COLO668 (cell line): ENCODE measurements around the gene FAM118A.
A peak's percentile ranks its signal among the peaks of the same experiment; 100 is the strongest.
"Not testable (repeated sequence)": the region's sequence is repeated elsewhere in the genome, so short reads cannot be mapped to it uniquely, and the experiment has no call there.

Experiments
- DNase-seq: peaks from one replicate; lab custom pipeline; 2025; ENCODE audit not compliant: unreplicated experiment; lab: John Stamatoyannopoulos, UW

The FAM118A gene

DNA sequence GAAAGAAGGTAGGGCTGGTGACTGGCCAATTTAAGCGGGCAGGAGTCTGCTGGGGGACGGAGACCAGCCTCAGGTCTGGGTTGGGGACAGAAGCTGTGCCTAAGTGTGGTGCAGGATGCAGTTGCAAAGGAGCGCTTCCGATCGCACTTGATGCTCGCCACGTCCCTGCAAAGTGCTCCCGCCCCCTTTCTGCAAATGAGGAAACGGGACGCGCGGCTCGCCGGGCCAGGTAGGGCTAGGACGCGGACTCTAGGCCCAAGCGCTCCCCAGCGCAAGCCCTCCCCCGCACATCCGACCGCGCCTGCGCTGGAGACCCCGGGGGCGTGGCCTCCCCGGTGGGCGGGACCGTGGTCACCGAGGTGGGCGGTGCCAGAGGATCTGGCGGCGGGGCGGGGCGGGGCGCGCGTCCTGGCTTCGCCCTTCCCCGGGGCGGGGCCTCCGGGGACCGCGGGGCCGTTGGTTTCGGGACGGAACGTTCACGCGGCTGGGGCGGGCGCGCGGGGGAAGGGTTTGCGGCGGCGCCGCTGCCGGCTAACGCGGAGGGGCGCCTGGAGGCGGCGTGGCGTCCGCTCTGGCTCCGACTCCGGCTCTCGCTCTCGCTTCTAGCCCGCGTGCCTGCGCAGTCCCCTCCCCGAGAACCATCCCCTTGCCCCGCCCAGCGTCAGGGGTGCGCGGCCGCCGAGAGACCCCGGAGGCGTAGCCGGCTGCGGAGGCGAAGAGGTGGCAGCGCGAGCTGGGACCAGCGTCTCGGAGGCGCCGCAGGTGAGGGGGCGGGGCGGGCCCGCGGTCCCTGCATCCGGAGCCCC, at the start of gene FAM118A:
TSS of gene FAM118A (plus strand) at position 513 of the 806 bp plus-strand sequence. CDS start 12,446 bp downstream, outside the sequence.
- peak; percentile 95 for DNase-seq

DNA sequence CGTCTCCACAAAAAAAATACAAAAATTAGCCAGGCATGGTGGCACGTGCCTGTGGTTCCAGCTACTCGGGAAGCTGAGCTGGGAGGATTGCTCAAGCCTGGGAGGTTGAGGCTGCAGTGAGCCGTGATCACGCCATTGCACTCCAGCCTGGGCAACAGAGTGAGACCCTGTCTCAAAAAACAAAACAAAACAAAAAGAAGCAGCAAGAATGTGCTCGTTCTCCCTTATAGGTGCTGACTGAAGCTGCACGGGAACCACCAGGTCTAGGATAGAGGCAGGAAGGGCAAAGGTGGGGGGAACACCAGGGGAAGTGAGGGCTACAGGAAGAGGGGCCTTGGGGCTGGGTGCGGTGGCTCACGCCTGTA, 49.4 kb upstream of the FAM118A start:
- DNase-seq = not testable (repeated sequence)

- peak; percentile 89 for DNase-seq
These were observed 48.2 kb upstream of the FAM118A start for GRCh38 chr22:45261407-45262088.

DNA sequence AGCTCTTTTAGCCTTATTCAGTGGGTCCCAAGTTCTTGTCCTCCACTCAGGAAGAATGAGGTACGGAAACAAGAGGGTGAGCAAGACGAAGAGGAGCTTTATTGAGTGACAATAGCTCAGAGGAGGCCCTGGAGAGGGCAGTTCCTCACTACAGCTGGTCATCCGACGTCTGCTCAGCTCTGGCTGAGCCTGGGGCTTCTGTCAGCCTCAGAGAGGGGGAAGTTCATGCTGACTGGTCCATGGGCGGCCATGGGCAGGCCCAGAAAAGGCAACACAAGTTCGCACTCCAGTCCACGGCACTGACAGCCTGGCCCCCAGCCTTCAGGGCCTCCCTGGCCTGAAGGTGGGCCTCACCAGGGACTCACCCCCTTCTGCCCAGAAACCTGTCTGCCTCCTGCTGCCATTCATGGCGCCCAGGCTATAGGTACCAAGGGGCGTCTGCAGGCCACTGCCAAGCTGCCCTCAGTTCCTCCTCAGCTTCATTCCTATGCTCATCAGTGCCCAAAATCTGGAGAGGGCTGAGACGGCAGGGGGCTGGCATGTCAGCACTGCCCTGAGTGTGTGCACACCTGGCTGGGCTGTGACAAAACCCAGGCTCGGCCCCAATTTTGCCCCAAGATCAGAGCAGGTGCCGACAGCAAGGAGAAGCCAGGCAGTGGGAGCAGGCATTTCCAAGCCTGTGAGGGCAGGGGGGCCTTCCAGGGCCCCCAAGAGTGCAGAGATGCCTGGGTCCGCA, 47.4 kb upstream of the FAM118A start:
- no peak for DNase-seq

- DNase-seq = peak; percentile 84
These were observed 46.7 kb upstream of the FAM118A start for GRCh38 chr22:45262931-45263462.

GRCh38 chr22:45263463-45264269, 46.1 kb upstream of the FAM118A start:
- DNase-seq = peak; percentile 71

DNA sequence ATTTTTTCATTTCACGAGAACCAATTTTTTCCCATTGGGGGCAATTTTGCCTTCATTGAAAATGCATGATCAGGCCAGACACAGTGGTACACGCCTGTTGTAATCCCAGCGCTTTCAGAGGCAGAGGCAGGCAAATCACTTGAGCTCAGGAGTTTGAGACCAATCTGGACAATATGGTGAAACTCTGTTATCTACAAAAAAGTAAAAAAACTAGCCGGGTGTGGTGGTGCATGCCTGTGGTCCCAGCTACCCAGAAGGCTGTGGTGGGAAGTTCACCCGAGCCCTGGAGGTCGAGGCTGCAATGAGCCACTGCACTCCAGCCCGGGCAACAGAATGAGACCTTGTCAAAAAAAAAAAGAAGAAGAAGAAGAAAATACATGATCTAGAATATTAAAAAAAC, 44.2 kb upstream of the FAM118A start:
- DNase-seq = no peak

GRCh38 chr22:45268167-45268957, 41.4 kb upstream of the FAM118A start:
- DNase-seq = peak; percentile 29

DNA sequence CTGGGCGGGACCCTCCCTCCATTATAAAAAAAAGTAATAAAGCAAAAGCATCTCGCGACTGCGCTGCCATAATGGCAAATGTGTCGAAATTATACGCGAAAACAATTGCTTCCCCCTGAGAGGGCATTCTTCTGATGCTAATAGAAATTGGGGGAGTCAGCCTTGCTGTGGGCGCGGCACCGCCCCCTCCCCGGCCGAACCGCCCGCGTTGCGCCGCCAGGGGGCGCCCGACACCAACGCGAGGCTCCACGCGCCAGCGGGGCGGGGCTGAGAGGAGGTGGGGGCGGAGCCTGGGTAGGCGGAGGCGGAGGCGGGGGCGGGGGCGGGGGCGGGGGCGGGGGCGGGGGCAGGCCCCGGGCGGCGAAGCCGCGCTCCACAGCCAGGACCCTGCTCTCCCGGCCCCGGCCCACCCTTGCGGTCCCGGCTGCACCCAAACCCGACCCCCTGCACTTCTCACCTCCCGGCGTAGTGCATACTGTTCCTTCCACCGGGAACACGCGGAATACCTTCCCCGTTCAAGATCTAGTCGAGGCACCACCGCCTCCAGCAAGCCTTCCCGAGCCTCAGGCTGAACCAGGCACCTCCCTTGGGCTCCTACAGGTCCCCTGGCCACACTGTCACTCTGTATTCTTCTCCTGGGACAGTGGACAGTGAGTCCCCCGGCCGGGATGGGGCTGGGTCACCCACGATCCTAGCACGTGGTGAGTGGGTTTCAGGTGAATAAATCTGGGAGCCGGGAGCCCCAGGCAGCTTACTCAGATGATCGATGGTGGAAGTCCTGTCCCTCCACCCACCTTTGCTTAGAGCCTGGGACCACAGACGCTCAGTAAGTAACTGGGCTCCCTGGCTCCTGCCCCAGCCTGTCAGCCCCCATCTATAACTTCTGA, 40.5 kb upstream of the FAM118A start:
- DNase-seq = peak; percentile 85

DNA sequence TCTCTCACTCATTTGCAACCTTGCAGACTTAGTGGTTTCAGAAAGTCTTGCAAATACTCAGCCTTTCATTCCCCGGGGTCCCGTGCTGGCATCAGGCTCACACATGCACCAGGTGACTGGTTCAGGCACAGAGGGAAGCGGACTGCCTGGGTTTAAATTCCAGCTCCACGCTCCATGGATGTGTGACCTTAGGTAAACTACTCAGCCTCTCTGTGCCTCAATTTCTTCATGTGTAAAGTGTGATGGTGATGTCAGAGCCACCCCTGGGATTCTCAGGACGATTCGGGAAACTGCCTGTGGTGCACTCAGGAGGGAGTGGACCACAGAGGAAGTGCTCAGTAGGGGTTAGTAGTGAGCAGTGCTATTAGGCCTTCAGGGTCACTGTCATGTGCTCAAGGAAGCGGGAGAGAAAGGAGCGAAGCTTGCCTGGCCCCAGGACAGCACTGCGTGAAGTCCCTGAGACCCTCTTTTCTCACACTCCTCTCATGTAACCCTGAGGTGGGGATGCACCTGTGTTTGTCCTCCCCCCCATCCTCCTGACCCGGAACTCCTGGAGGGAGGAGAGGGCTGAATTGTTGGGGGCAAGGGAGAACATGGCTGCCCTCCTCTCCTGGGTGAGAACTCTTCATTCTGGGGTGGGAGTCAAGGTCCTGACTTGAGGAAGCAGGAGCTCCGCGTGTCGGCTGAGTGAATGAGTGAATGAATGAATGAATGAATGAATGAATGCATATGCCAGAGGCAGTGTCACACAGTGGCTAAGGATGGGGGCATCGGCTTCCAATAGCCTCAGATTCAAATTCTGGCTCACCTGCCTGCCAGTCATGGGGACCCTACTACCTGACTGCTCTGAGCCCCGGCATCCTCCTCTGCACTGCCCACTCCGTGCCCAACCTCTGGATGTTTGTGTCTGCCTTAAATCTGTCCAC, 39.4 kb upstream of the FAM118A start:
- no peak for DNase-seq

DNA sequence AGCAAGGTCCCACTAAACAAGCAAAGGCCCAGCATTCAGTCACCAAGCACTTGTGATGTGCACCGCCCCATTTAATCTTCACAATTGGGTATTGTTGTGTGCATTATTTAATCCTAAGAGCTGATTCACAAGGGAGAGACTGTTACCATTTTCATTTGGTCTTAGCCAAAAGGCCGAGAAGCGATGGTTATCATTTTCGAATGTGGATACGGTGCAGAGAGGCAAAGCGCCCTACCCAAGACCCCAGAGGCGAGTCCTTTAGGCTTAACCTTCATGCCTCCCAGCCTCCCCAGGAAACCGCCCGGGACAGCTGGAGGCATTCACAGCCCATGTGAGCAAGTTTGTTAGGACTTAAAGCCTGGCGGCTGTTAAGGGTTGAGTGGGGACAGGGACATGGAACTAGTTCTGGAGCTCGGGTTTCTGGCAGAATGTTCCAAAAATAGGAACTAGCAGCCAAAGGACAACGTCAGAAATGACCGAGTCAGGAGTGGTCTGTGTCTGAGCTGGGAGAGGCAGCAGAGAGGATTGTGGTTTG, 38.0 kb upstream of the FAM118A start:
- no peak for DNase-seq

GRCh38 chr22:45272498-45272897, 37.2 kb upstream of the FAM118A start:
- DNase-seq = no peak

- DNase-seq = no peak
These were observed 36.2 kb upstream of the FAM118A start for GRCh38 chr22:45273452-45274075.

DNA sequence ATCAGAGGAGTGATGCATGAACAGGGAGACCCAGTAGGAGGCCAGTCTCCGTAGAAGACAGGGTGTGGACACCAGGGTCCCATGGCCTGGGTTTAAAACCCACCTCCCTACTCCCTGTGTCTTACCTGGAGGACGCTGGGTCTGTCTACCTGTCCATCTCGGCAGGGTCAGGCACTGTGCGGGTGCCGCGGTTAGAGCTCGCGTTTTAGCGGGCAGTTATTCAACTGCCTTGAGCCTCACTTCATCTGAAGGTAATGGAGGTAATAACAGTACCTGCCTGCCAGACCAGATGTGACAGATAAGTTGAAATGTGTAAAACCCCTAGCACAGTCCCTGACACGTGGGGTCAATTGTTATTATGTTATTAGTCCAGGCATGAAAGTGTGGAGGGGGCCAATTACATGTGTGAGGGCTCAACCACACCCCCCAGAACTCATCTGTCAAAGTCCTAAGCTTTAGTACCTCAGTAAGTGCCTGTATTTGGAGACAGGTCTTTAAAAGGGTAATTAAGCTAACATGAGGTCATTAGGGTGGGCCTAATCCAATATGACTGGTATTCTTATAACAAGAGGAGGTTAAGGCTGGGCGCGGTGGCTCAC, 33.1 kb upstream of the FAM118A start:
- no peak for DNase-seq

DNA sequence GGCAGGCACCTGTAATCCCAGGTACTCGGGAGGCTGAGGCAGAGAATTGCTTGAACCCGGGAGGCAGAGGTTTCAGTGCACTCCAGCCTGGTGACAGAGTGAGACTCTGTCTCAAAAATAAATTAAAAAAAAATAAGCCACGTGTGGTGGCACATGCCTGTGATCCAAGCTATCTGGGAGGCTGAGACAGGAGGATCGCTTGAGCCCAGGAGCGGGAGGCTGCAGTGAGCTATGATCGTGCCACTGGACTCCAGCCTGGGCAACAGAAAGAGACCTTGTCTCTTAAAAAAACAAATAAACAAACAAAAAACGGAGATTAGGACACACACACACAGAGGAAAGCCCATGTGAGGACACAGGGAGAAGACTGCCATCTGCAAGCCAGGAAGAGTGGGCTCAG, 32.0 kb upstream of the FAM118A start:
- not testable (repeated sequence) for DNase-seq

- no peak for DNase-seq
These were observed 31.6 kb upstream of the FAM118A start for GRCh38 chr22:45278125-45278524.

GRCh38 chr22:45280587-45280980, 29.1 kb upstream of the FAM118A start:
- DNase-seq = no peak
